Measurements from ENCODE around the gene C6.
"Not testable (repeated sequence)": the region's sequence is repeated elsewhere in the genome, so short reads cannot be mapped to it uniquely, and the experiment has no call there.

Gene C6

DNA sequence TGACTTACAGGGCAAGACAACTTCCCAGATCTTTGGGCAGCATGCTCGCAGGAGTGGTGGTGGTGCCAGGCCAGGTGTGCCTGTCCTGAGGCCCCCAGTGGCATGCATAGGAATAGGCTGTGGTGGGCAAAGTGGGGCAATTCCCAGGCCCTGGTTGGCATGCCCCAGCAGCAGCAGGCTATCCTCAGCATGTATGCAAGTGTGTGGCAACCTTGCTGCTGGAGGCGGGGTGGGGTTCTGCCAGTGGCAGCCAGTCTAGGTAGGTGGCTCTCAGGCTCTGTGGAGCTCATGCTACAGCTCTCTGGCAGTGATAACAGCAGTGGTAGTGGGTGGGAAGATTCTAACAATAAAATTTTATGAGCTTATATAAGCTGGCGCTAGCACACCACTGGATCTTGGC, 27.7 kb upstream of the C6 start:
- Histone ChIP-seq H4K91ac (ENCODE audit: low read depth, low read length) (no peak overlapping the region), H3K36me3 (ENCODE audit: control insufficient read depth in 1 of 2, insufficient read depth in 2 of 2, low read length in 2 of 2) (no peaks in the 10 kb centered on the region), H3K4me1 (ENCODE audit: control insufficient read depth in 1 of 2, insufficient read depth in 2 of 2, low read length in 2 of 2) (no peaks in the 10 kb centered on the region), H4K8ac (ENCODE audit: low read depth, low read length) (no peak overlapping the region), H2AK5ac (ENCODE audit: low read length) (no peak overlapping the region), H2BK12ac (ENCODE audit: low read length) (no peak overlapping the region), H2BK120ac (ENCODE audit: insufficient read depth, low read length, poor library complexity) (no peak overlapping the region), H3K9me3 (ENCODE audit: insufficient read depth, low read depth, low read length) (peaks cover 2% of the 10 kb centered on the region), H3K27me3 (ENCODE audit: insufficient read depth, low read length) (no peaks in the 10 kb centered on the region), H3K18ac (ENCODE audit: low read length) (no peak overlapping the region), H3K79me2 (ENCODE audit: control insufficient read depth, insufficient read depth, low read length, poor library complexity) (no peaks in the 10 kb centered on the region), H3K4me3 (ENCODE audit: low read depth, low read length) (no peak overlapping the region), H3K14ac (ENCODE audit: low read length) (no peak overlapping the region), H3K23ac (ENCODE audit: low read length) (no peak overlapping the region), H3K27ac (ENCODE audit: low read depth, low read length) (no peak overlapping the region), H2BK5ac (ENCODE audit: low read depth, low read length, poor library complexity) (no peak overlapping the region), H4K12ac (ENCODE audit: low read depth, low read length) (no peak overlapping the region), H3K4me2 (ENCODE audit: low read length) (no peak overlapping the region), H3K79me1 (ENCODE audit: low read length) (no peaks in the 10 kb centered on the region), H3K4ac (ENCODE audit: low read depth, low read length) (no peak overlapping the region), H3K9ac (ENCODE audit: low read length) (no peak overlapping the region), H2AFZ (ENCODE audit: insufficient read depth, low read length, poor library complexity) (no peak overlapping the region)
- no peak for DNase-seq
- WGBS (ENCODE audit: extremely low coverage, insufficient coverage, insufficient read length) = no CpG with 5 or more reads among the region's 3 CpGs

DNA sequence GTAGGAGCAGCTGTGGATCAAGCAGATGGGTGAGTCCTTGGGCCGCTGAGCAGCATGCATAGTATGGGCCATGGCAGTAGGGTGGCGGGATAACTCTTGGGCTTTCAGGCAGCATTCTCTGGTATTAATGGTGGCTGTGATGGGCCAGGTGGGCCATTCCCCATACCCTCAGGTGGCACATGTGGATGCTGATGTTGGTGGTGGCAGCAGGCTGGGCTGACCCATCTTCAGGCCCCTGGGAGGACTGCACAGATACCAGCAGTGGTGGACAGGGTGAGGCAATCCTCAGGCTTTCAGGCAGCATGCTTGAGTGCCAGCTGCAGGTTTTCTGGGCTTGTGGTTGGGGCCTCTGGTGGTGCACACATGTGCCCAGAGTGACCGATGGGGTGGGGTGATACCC, 27.1 kb upstream of the C6 start:
- no peak overlapping the region for H3K23ac ChIP-seq (ENCODE audit: low read length)
- WGBS (ENCODE audit: extremely low coverage, insufficient coverage, insufficient read length) = no CpG with 5 or more reads among the region's 3 CpGs

DNA sequence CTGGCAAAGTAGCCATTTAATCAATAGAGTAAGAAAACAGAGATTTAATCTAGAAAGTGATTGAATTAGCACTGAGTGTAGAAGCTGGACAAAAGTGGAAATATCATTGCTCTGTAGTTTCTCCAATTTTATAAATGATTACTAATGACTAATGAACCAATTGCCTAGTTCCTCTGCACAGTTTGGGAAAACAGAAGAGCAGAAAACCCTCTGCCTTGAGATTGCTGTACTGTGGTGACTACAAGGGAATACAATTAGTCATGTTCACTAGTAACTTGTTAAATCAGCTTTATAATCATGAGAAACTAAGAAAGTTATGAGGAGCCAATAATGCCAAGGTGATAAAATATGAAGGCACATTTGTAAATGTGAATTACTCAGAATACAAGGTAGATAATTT, 21.1 kb upstream of the C6 start:
- Histone ChIP-seq H3K36me3 (ENCODE audit: control insufficient read depth in 1 of 2, insufficient read depth in 2 of 2, low read length in 2 of 2) (no peaks in the 10 kb centered on the region), H2BK12ac (ENCODE audit: low read length) (no peak overlapping the region), H3K4ac (ENCODE audit: low read depth, low read length) (no peak overlapping the region), H2BK120ac (ENCODE audit: insufficient read depth, low read length, poor library complexity) (no peak overlapping the region), H4K8ac (ENCODE audit: low read depth, low read length) (no peak overlapping the region), H3K4me2 (ENCODE audit: low read length) (no peak overlapping the region), H4K91ac (ENCODE audit: low read depth, low read length) (no peak overlapping the region), H2AK5ac (ENCODE audit: low read length) (no peak overlapping the region), H3K79me2 (ENCODE audit: control insufficient read depth, insufficient read depth, low read length, poor library complexity) (no peaks in the 10 kb centered on the region), H2AFZ (ENCODE audit: insufficient read depth, low read length, poor library complexity) (no peak overlapping the region), H3K79me1 (ENCODE audit: low read length) (no peaks in the 10 kb centered on the region), H3K18ac (ENCODE audit: low read length) (no peak overlapping the region), H3K9ac (ENCODE audit: low read length) (no peak overlapping the region), H2BK5ac (ENCODE audit: low read depth, low read length, poor library complexity) (no peak overlapping the region), H3K23ac (ENCODE audit: low read length) (no peak overlapping the region), H3K4me3 (ENCODE audit: low read depth, low read length) (no peak overlapping the region), H3K4me1 (ENCODE audit: control insufficient read depth in 1 of 2, insufficient read depth in 2 of 2, low read length in 2 of 2) (no peaks in the 10 kb centered on the region), H3K14ac (ENCODE audit: low read length) (no peak overlapping the region), H3K27ac (ENCODE audit: low read depth, low read length) (no peak overlapping the region), H3K9me3 (ENCODE audit: insufficient read depth, low read depth, low read length) (no peaks in the 10 kb centered on the region), H3K27me3 (ENCODE audit: insufficient read depth, low read length) (no peaks in the 10 kb centered on the region), H4K12ac (ENCODE audit: low read depth, low read length) (no peak overlapping the region)
- DNase-seq = no peak

More for the DNA sequence above, 27.1 kb upstream of the C6 start:
- Histone ChIP-seq H3K4me2 (ENCODE audit: low read length) (no peak overlapping the region), H4K12ac (ENCODE audit: low read depth, low read length) (no peak overlapping the region), H2AK5ac (ENCODE audit: low read length) (no peak overlapping the region), H2BK12ac (ENCODE audit: low read length) (no peak overlapping the region), H3K4me3 (ENCODE audit: low read depth, low read length) (no peak overlapping the region), H3K14ac (ENCODE audit: low read length) (no peak overlapping the region), H2BK120ac (ENCODE audit: insufficient read depth, low read length, poor library complexity) (no peak overlapping the region), H3K4me1 (ENCODE audit: control insufficient read depth in 1 of 2, insufficient read depth in 2 of 2, low read length in 2 of 2) (no peaks in the 10 kb centered on the region), H2AFZ (ENCODE audit: insufficient read depth, low read length, poor library complexity) (no peak overlapping the region), H3K27me3 (ENCODE audit: insufficient read depth, low read length) (no peaks in the 10 kb centered on the region), H2BK5ac (ENCODE audit: low read depth, low read length, poor library complexity) (no peak overlapping the region), H3K4ac (ENCODE audit: low read depth, low read length) (no peak overlapping the region), H3K36me3 (ENCODE audit: control insufficient read depth in 1 of 2, insufficient read depth in 2 of 2, low read length in 2 of 2) (no peaks in the 10 kb centered on the region), H3K27ac (ENCODE audit: low read depth, low read length) (no peak overlapping the region), H3K9me3 (ENCODE audit: insufficient read depth, low read depth, low read length) (peaks cover 2% of the 10 kb centered on the region), H3K9ac (ENCODE audit: low read length) (no peak overlapping the region), H3K79me2 (ENCODE audit: control insufficient read depth, insufficient read depth, low read length, poor library complexity) (no peaks in the 10 kb centered on the region), H4K8ac (ENCODE audit: low read depth, low read length) (no peak overlapping the region), H3K18ac (ENCODE audit: low read length) (no peak overlapping the region), H4K91ac (ENCODE audit: low read depth, low read length) (no peak overlapping the region), H3K79me1 (ENCODE audit: low read length) (no peaks in the 10 kb centered on the region)
- no peak for DNase-seq

DNA sequence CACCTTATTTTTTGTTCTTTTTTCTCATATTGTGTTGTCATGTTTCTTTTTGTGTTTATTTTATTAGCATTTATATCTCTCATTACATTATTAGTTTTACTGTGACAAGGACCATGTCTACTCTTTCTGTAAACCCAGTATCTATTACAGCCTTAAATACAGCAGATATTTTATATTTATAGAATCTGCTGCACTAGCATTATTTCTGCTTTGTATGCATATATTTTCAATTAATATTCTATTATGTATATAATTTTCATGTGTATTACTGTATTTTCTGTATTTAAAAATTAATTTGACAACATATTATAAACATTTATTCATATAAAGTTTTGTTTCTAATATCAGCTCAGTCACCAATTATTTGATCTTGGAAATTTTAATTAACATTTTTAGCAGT, 19.5 kb upstream of the C6 start:
- H2AK5ac ChIP-seq (ENCODE audit: low read length) = no peak overlapping the region
- no peak overlapping the region for H2BK12ac ChIP-seq (ENCODE audit: low read length)
- no peaks in the 10 kb centered on the region for H3K79me2 ChIP-seq (ENCODE audit: control insufficient read depth, insufficient read depth, low read length, poor library complexity)
- no peak overlapping the region for H3K4me3 ChIP-seq (ENCODE audit: low read depth, low read length)
- H3K18ac ChIP-seq (ENCODE audit: low read length) = no peak overlapping the region
- no peak overlapping the region for H4K91ac ChIP-seq (ENCODE audit: low read depth, low read length)
- H3K4ac ChIP-seq (ENCODE audit: low read depth, low read length) = no peak overlapping the region
- H3K9me3 ChIP-seq (ENCODE audit: insufficient read depth, low read depth, low read length) = no peaks in the 10 kb centered on the region
- no peak overlapping the region for H3K9ac ChIP-seq (ENCODE audit: low read length)
- H3K4me1 ChIP-seq (ENCODE audit: control insufficient read depth in 1 of 2, insufficient read depth in 2 of 2, low read length in 2 of 2) = no peaks in the 10 kb centered on the region
- no peaks in the 10 kb centered on the region for H3K27me3 ChIP-seq (ENCODE audit: insufficient read depth, low read length)
- no peak overlapping the region for H4K12ac ChIP-seq (ENCODE audit: low read depth, low read length)
- no peak overlapping the region for H2BK5ac ChIP-seq (ENCODE audit: low read depth, low read length, poor library complexity)
- no peak overlapping the region for H2BK120ac ChIP-seq (ENCODE audit: insufficient read depth, low read length, poor library complexity)
- H3K79me1 ChIP-seq (ENCODE audit: low read length) = no peaks in the 10 kb centered on the region
- no peak overlapping the region for H3K14ac ChIP-seq (ENCODE audit: low read length)
- no peak overlapping the region for H3K4me2 ChIP-seq (ENCODE audit: low read length)
- no peak overlapping the region for H4K8ac ChIP-seq (ENCODE audit: low read depth, low read length)
- no peak overlapping the region for H2AFZ ChIP-seq (ENCODE audit: insufficient read depth, low read length, poor library complexity)
- H3K27ac ChIP-seq (ENCODE audit: low read depth, low read length) = no peak overlapping the region
- DNase-seq = no peak
- H3K23ac ChIP-seq (ENCODE audit: low read length) = no peak overlapping the region
- no peaks in the 10 kb centered on the region for H3K36me3 ChIP-seq (ENCODE audit: control insufficient read depth in 1 of 2, insufficient read depth in 2 of 2, low read length in 2 of 2)

DNA sequence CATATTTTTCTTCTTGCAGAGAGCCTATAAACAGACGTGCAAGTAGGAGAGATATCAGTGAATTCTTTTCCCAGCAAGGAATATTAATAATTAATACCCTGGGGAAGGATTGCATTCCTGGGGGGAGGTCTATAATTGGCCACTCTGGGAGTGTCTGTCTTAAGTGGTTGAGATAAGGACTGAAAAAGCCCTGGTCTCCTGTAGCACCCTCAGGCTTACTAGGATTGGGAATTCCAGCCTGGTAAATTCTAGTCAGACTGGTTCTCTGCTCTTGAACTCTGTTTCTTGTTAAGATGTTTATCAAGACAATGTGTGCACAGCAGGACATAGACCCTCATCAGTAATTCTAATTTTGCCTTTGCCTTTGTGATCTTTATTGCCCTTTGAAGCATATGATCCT, 16.9 kb upstream of the C6 start:
- not testable (repeated sequence) for H3K9me3 ChIP-seq (ENCODE audit: insufficient read depth, low read depth, low read length); H3K23ac ChIP-seq (ENCODE audit: low read length); H2AK5ac ChIP-seq (ENCODE audit: low read length); H4K91ac ChIP-seq (ENCODE audit: low read depth, low read length); H4K12ac ChIP-seq (ENCODE audit: low read depth, low read length); H3K14ac ChIP-seq (ENCODE audit: low read length); H3K4me1 ChIP-seq (ENCODE audit: control insufficient read depth in 1 of 2, insufficient read depth in 2 of 2, low read length in 2 of 2); H3K18ac ChIP-seq (ENCODE audit: low read length); H3K9ac ChIP-seq (ENCODE audit: low read length); H4K8ac ChIP-seq (ENCODE audit: low read depth, low read length); H3K79me1 ChIP-seq (ENCODE audit: low read length); H3K4me3 ChIP-seq (ENCODE audit: low read depth, low read length); H3K27ac ChIP-seq (ENCODE audit: low read depth, low read length); H2BK120ac ChIP-seq (ENCODE audit: insufficient read depth, low read length, poor library complexity); H3K36me3 ChIP-seq (ENCODE audit: control insufficient read depth in 1 of 2, insufficient read depth in 2 of 2, low read length in 2 of 2); H2AFZ ChIP-seq (ENCODE audit: insufficient read depth, low read length, poor library complexity); H2BK12ac ChIP-seq (ENCODE audit: low read length); H3K4me2 ChIP-seq (ENCODE audit: low read length); H3K79me2 ChIP-seq (ENCODE audit: control insufficient read depth, insufficient read depth, low read length, poor library complexity); H2BK5ac ChIP-seq (ENCODE audit: low read depth, low read length, poor library complexity); H3K4ac ChIP-seq (ENCODE audit: low read depth, low read length); H3K27me3 ChIP-seq (ENCODE audit: insufficient read depth, low read length)
- peak; percentile 64 to 84 for DNase-seq
- no CpG with 5 or more reads among the region's 1 CpG for WGBS (ENCODE audit: extremely low coverage, insufficient coverage, insufficient read length)

Measured in trophoblast cell (in vitro differentiated cells and primary cell).